ENCODE results near the gene BNIP3. TPM values are rescaled to one million over a fixed set of nuclear protein-coding genes. Genes with fewer than 3 reads are reported as not detected.

BNIP3 gene
- total and polyA plus RNA-seq, 2 of the 8 experiments (the other 6 are each of a cell fraction or from before 2014, with no cell fraction given) = 25.8 to 58.9 TPM

DNA sequence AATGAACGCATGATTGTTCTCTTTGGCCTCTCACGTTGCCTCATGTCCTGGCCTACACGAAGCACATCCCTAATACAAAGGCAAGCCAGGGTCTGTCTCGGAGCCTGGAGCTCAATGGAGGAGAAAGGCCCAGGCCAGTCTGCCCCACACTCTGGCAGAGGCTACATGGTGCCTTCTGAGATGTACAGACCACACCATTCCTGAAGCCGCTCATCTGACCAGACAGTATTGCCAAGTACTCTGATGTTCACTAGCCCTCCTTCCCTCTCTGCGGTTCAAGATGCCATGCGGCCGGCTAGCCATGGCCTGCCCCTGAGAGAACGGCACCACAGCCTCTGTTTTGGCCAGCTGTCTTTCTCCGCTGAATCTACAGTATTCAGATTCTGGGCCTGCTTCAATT lies 5.9 kb downstream of the BNIP3 start:
- Histone ChIP-seq H2BK120ac (replicated peaks; ENCODE audit: low read depth, low read length) (no peak overlapping the region), H3K79me2 (ENCODE audit: control insufficient read depth in 1 of 2, insufficient read depth in 2 of 2, low read length in 2 of 2) (peaks cover 16 to 63% of the 10 kb centered on the region in 2 experiments; a peak in 3 of 4 replicates), H2BK15ac (ENCODE audit: low read length) (no peak overlapping the region), H3K27ac (ENCODE audit: low read depth, low read length) (no peak overlapping the region), H3K4ac (replicated peaks; ENCODE audit: insufficient read length, low read depth, low read length) (no peak overlapping the region), H2AFZ (ENCODE audit: low read length) (no peak overlapping the region), H2BK12ac (ENCODE audit: low read depth, low read length) (no peak overlapping the region), H2BK20ac (ENCODE audit: low read length) (no peak overlapping the region), H4K20me1 (replicated peaks in 1 of 2; ENCODE audit: control insufficient read depth in 1 of 2, insufficient read depth in 2 of 2, low read length in 2 of 2) (peaks cover 25 to 31% of the 10 kb centered on the region in 2 experiments), H3K4me2 (ENCODE audit: insufficient read depth in 1 of 2, low read depth in 2 of 2, low read length in 2 of 2) (no peak overlapping the region), H3K23me2 (ENCODE audit: low read depth, low read length) (peaks cover under 1% of the 10 kb centered on the region; the same call in 1 of the 2 replicates), H3K9ac (replicated peaks in 1 of 4; ENCODE audit: extremely low read depth in 1 of 4, low read depth in 3 of 4, low read length in 3 of 4) (no peak overlapping the region), H3K4me3 (ENCODE audit: extremely low read depth in 1 of 4, insufficient read depth in 2 of 4, low read depth in 3 of 4, low read length in 4 of 4) (no peak overlapping the region), H3K56ac (replicated peaks; ENCODE audit: insufficient read length, low read depth, low read length) (no peak overlapping the region), H4K5ac (ENCODE audit: insufficient read length, low read depth, low read length) (no peak overlapping the region), H3K36me3 (ENCODE audit: control insufficient read depth in 2 of 4, insufficient read depth in 4 of 4, low read length in 3 of 4) (peaks cover 0 to 17% (median 6%) of the 10 kb centered on the region in 4 experiments; a peak in 5 of 8 replicates), H2AK5ac (ENCODE audit: low read depth, low read length) (no peak overlapping the region), H3K27me3 (replicated peaks in 1 of 4; ENCODE audit: control insufficient read depth in 3 of 4, extremely low read depth in 1 of 4, insufficient read depth in 3 of 4, low read length in 3 of 4) (peaks cover 0 to 9% (median under 1%) of the 10 kb centered on the region in 4 experiments; a peak in 3 of 7 replicates), H4K8ac (ENCODE audit: extremely low read depth, insufficient read depth, low read length) (no peak overlapping the region), H3K79me1 (ENCODE audit: low read depth, low read length) (peaks cover 24% of the 10 kb centered on the region), H2BK5ac (ENCODE audit: low read depth, low read length) (no peak overlapping the region), H3K14ac (ENCODE audit: insufficient read length) (no peak overlapping the region), H3K4me1 (replicated peaks in 1 of 4; ENCODE audit: control insufficient read depth in 3 of 4, insufficient read depth in 4 of 4, low read length in 3 of 4) (peaks cover 11 to 16% (median 12%) of the 10 kb centered on the region in 4 experiments), H3K18ac (ENCODE audit: extremely low read depth, low read length) (no peak overlapping the region), H3K23ac (ENCODE audit: insufficient read length) (no peak overlapping the region), H3K9me3 (ENCODE audit: insufficient read depth in 2 of 2, low read depth in 1 of 2, low read length in 1 of 2) (no peaks in the 10 kb centered on the region), H4K91ac (replicated peaks; ENCODE audit: insufficient read length, low read length) (no peak overlapping the region)
- TF ChIP-seq SP4 (IDR thresholded peaks at IDR 0.05; ENCODE audit: low read length) (no peak), CREB1 (IDR thresholded peaks at IDR 0.05) (no peak), RBBP5 (IDR thresholded peaks at IDR 0.05; ENCODE audit: borderline replicate concordance, low read depth, low read length) (no peak)
- FAIRE-seq = no peak
- no peak for DNase-seq (ENCODE audit: low read depth in 1 of 2, low spot score in 2 of 2)
- ChIA-PET CTCF (ENCODE audit: partially characterized antibody) (interaction anchor here (0.6 to 1.7 kb wide), 5 partner anchors 15 to 51 kb away, joined by 3 to 7 read pairs (median 4); no protein-coding TSS in a partner anchor), POLR2A (ENCODE audit: partially characterized antibody) (interaction anchor here (1.7 kb wide), 1 partner anchor 13 kb away, joined by 5 read pairs; no protein-coding TSS in a partner anchor)
- 94% methylated on average over 10 of the region's 10 CpGs; no CpG with 5 or more reads in 1 of the 2 experiments for WGBS, 2 experiments (ENCODE audit: extremely low coverage in 1 of 2, insufficient coverage in 1 of 2, insufficient read length in 1 of 2, insufficient replicate concordance in 2 of 2, low coverage in 1 of 2, low lambda C conversion rate in 2 of 2, missing lambda C conversion rate in 1 of 2)
